OCI-LY7 (cell line): ENCODE results near the gene ZFP36L1. TPM values are rescaled to one million over a fixed set of nuclear protein-coding genes. Genes with fewer than 3 reads are reported as not detected.

Experiments
- BruUV-seq: library from RNA; stranded (reverse); fragments of 400-500 nt; replicated peaks from 2 replicates; lab custom pipeline; 2021; lab: Mats Ljungman, UMichigan
- CTCF ChIA-PET: fragments of 300-600 bp; sonication (Branson Sonifier 250); formaldehyde crosslinking; loops from one replicate; lab custom pipeline; 2022; ENCODE audit warnings: antibody characterized with exemption; ENCODE audit not compliant: unreplicated experiment; lab: Charles Lee
- POLR2A ChIA-PET: fragments of 300-600 bp; sonication (Branson Sonifier 250); formaldehyde crosslinking; loops from one replicate; lab custom pipeline; 2022; ENCODE audit warnings: antibody characterized with exemption; lab: Charles Lee
- DNase-seq: peaks from one replicate; pipeline ENCODE4 v3.0.0-alpha.2; 2015; ENCODE audit warnings: low spot score
- H2AFZ ChIP-seq: fragments of 200-600 bp; sonication (generic), shearing (Covaris generic); 2 replicates; pipeline ENCODE4 v1.6.1; 2014; ENCODE audit warnings: mild to moderate bottlenecking, antibody characterized with exemption, low read length, moderate library complexity
- H3K27ac ChIP-seq: fragments of 200-600 bp; sonication (generic); 2 replicates; pipeline ENCODE4 v1.5.1; 2014; ENCODE audit warnings: mixed run types, low read depth, mild to moderate bottlenecking, moderate library complexity, low read length, inconsistent platforms; ENCODE audit not compliant: poor library complexity, severe bottlenecking
- H3K36me3 ChIP-seq: fragments of 200-600 bp; sonication (generic); 2 replicates; pipeline ENCODE4 v1.6.1; 2014; ENCODE audit warnings: mild to moderate bottlenecking, antibody characterized with exemption, low read length, moderate library complexity, mixed read lengths; ENCODE audit not compliant: insufficient read depth
- H3K4me1 ChIP-seq: fragments of 200-600 bp; sonication (generic); 2 replicates; pipeline ENCODE4 v1.5.1; 2014; ENCODE audit warnings: mild to moderate bottlenecking, low read length; ENCODE audit not compliant: insufficient read depth, poor library complexity, severe bottlenecking
- H3K4me2 ChIP-seq: fragments of 200-600 bp; sonication (generic); 2 replicates; pipeline ENCODE4 v1.6.1; 2014; ENCODE audit warnings: mild to moderate bottlenecking, low read length
- H3K4me3 ChIP-seq: fragments of 200-600 bp; sonication (generic); 2 replicates; pipeline ENCODE4 v1.5.1; 2014; ENCODE audit warnings: mild to moderate bottlenecking, low read depth, low read length; ENCODE audit not compliant: poor library complexity, severe bottlenecking
- H3K79me2 ChIP-seq: fragments of 200-600 bp; sonication (generic); 2 replicates; pipeline ENCODE4 v1.6.1; 2016; ENCODE audit warnings: low read depth, mild to moderate bottlenecking, low read length, moderate library complexity, mixed read lengths; ENCODE audit not compliant: insufficient read depth
- H3K9me2 ChIP-seq: fragments of 200-600 bp; sonication (generic); 2 replicates; pipeline ENCODE4 v1.6.1; 2016; ENCODE audit warnings: mild to moderate bottlenecking, low read length, mixed read lengths; ENCODE audit not compliant: insufficient read depth
- H3K9me3 ChIP-seq: fragments of 200-600 bp; sonication (generic); 2 replicates; pipeline ENCODE4 v1.6.1; 2014; ENCODE audit warnings: mild to moderate bottlenecking, mixed run types, low read length, mixed read lengths
- H4K20me1 ChIP-seq: fragments of 200-600 bp; sonication (generic); 2 replicates; pipeline ENCODE4 v1.6.1; 2014; ENCODE audit warnings: mild to moderate bottlenecking, antibody characterized with exemption, low read length, moderate library complexity, mixed read lengths; ENCODE audit not compliant: insufficient read depth
- EZH2phosphoT487 ChIP-seq: fragments of 200-600 bp; sonication (generic); IDR thresholded peaks from 2 replicates; pipeline ENCODE4 v1.6.1; 2018; ENCODE audit warnings: low read depth, borderline replicate concordance, mild to moderate bottlenecking, mixed run types, antibody characterized with exemption, low read length, moderate library complexity, mixed read lengths
- intact Hi-C: fragments of 100-400 bp; cut with micrococcal nuclease; formaldehyde crosslinking; loops from one replicate; pipeline ENCODE4 v1.10.0; 2022; ENCODE audit not compliant: unreplicated experiment
- total RNA-seq, 2 experiments: library from RNA; depleted of rRNA in 1 of 2; stranded (reverse); fragments of >200 nt in 1 of 2; shearing (Covaris generic) in 1 of 2; gene quantifications; 2 replicates each; pipeline ENCODE4 v1.2.3, GENCODE V29; 2014 to 2022
- TF ChIP-seq, protein P1 (sequence below): fragments of 200-600 bp; sonication (generic); conservative IDR thresholded peaks from 2 replicates; pipeline ENCODE4 v1.5.1; 2014; ENCODE audit warnings: mild to moderate bottlenecking, antibody characterized with exemption, low read length, moderate library complexity, mixed read lengths

ZFP36L1 gene
- total RNA-seq, 2 experiments from 2014 or later: 24.2 to 57.0 TPM

DNA sequence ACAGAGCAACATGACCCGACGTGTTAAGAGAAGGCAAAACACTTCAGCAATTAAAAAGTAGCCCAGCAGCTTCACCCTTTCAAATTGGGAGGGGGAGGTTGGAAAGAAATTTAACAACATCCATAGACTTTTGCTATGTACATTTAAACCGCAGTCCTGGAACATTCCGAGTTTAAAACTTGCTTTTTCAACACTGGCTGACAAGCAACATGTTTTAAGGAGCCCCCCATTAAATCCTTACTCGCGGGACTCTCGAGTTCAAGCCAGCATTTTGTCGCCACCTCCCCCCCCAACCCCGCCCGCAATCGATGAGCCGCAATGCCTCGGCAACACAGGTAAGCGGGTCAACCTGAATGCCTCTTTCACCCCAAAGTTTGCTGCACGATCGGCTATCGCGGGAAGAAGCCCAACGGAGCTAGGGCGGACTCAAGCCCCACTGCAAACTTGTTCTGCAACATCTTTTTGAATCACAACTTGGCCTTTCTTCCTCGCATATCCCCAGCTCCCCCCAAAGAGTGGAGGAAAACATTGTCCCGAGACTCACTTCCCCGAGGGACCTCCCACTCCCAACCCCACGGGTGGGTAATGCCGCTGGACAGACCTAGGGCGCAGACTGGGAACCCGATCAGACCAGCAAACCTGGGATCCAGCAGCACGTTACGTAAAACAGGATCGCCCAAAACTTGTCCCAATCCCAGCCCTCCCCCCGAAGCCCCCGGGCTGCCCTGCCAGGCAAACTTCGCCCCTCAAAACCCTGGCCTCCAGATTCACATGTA is 777 bp downstream of the ZFP36L1 start:
- no peaks in the 10 kb centered on the region for H3K9me3 ChIP-seq
- H3K36me3 ChIP-seq: peaks cover 57% of the 10 kb centered on the region
- intact Hi-C loops: loop anchor here (1.0 to 5.0 kb wide), 4 partner anchors 280 to 820 kb away; partner anchors contain the start of gene SUSD6
- peaks cover 72% of the 10 kb centered on the region for H3K79me2 ChIP-seq
- H3K4me1 ChIP-seq: peaks cover 52% of the 10 kb centered on the region
- ChIA-PET CTCF (interaction anchor here (1.0 to 3.6 kb wide), 3 partner anchors 24 to 107 kb away, joined by 3 to 24 read pairs (median 6); no protein-coding TSS in a partner anchor), POLR2A (interaction anchor here (0.5 to 7.1 kb wide), 24 partner anchors 8 to 1304 kb away, joined by 3 to 126 read pairs (median 4); partner anchors contain the start of gene TMEM229B)
- DNase-seq: peak; percentile 61
- no peaks in the 10 kb centered on the region for H3K9me2 ChIP-seq
- no peak overlapping the region for H2AFZ ChIP-seq
- TF ChIP-seq EZH2phosphoT487: no peak
- TF ChIP-seq, protein P1, sequence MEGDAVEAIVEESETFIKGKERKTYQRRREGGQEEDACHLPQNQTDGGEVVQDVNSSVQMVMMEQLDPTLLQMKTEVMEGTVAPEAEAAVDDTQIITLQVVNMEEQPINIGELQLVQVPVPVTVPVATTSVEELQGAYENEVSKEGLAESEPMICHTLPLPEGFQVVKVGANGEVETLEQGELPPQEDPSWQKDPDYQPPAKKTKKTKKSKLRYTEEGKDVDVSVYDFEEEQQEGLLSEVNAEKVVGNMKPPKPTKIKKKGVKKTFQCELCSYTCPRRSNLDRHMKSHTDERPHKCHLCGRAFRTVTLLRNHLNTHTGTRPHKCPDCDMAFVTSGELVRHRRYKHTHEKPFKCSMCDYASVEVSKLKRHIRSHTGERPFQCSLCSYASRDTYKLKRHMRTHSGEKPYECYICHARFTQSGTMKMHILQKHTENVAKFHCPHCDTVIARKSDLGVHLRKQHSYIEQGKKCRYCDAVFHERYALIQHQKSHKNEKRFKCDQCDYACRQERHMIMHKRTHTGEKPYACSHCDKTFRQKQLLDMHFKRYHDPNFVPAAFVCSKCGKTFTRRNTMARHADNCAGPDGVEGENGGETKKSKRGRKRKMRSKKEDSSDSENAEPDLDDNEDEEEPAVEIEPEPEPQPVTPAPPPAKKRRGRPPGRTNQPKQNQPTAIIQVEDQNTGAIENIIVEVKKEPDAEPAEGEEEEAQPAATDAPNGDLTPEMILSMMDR: no peak
- peak overlapping the region; percentile 87 for H3K4me3 ChIP-seq
- H3K27ac ChIP-seq: peak overlapping the region; percentile 92
- H4K20me1 ChIP-seq: peaks cover 29% of the 10 kb centered on the region
- H3K4me2 ChIP-seq: peak overlapping the region; percentile 96
- BruUV-seq: no TSS peak

DNA sequence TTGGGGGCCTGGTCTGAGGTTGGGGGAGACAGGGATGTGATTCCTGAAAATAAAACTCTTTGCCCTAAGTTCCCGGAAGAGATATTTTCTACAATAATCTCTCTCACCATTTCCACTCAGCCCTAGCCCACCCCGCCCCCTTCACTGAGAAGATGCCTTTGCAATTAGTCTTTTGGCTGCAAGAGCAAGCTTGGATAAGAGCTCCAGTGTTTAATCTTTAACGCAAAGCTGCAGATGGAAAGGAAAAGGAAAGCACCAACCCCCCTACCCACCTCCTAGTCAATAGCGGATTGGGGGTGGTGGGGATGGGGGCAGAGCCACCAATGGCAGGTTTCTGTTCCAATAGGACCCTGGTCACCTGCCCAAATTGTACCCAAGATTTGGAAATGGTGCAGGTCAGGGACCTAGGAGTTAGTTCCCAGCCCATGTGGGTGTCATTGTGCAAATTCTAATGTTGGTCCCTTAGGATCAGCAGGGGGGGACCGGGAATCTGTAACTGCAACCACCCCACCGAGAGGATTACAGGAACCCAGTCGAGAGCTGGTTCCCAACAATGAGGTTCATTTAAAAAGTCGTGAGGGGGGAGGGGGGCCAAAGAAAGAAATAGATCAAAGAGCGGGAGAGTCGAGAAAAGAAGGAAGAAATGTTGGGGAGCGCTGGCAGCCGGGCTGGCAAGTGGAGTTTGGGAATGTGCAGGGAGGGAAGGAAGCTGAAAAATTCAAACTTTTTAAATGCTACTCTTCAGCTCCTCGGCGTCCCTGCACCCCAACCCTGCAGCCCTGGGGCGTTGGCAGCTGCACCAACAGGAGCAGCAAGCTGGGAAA is 1.6 kb downstream of the ZFP36L1 start:
- Histone ChIP-seq H4K20me1 (peaks cover 30% of the 10 kb centered on the region), H2AFZ (no peak overlapping the region), H3K9me2 (no peaks in the 10 kb centered on the region), H3K4me2 (peak overlapping the region; percentile 96), H3K9me3 (no peaks in the 10 kb centered on the region), H3K4me3 (peak overlapping the region; percentile 87), H3K79me2 (peaks cover 72% of the 10 kb centered on the region), H3K36me3 (peaks cover 65% of the 10 kb centered on the region), H3K27ac (peak overlapping the region; percentile 92), H3K4me1 (peaks cover 52% of the 10 kb centered on the region)
- TF ChIP-seq, protein P1: no peak
- TF ChIP-seq EZH2phosphoT487: no peak
- intact Hi-C loops: loop anchor here (2.0 to 5.0 kb wide), 3 partner anchors 279 to 821 kb away; partner anchors contain the start of gene SUSD6
- ChIA-PET CTCF (interaction anchor here (0.6 to 3.6 kb wide), 6 partner anchors 25 to 540 kb away, joined by 3 to 24 read pairs (median 4); no protein-coding TSS in a partner anchor), POLR2A (interaction anchor here (0.6 to 7.1 kb wide), 16 partner anchors 10 to 1303 kb away, joined by 3 to 126 read pairs (median 4); partner anchors contain the start of gene TMEM229B)
- no TSS peak for BruUV-seq
- no peak for DNase-seq
